Measurements from ENCODE around the gene S100A3. TPM values are rescaled to one million over a fixed set of nuclear protein-coding genes. Genes with fewer than 3 reads are reported as not detected.

The S100A3 gene
- total RNA-seq, 4 donors from 2014 or later: 0.69 to 6.0 (median 1.1) TPM; not detected in 1

DNA sequence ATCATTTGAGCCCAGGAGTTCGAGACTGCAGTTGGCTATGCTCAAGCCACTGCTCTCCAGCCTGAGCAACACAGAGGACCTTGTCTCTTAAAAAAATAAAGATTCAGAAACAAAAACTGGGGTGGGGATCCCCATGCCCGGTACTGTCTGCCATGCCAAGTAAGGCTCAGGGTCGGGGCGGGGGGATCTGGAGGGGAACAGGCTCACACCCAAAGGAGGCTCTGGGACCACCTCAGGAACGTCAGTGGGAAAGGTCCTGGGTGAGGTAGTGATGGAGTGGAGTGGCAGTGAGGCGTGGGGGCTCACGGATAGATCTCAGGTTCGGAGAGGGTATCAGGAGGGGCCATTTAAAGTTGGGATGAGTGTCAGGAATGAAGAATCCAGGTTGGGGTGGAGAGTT lies 2.7 kb downstream of the S100A3 start:
- Histone ChIP-seq H3K4me3 (peak overlapping the region in 1 of 2 donors; percentile 54), H3K9me3 (no peaks in the 10 kb centered on the region), H3K27me3 (no peaks in the 10 kb centered on the region), H3K4me1 (peaks cover 5 to 92% (median 72%) of the 10 kb centered on the region in 3 donors), H3K27ac (peak overlapping the region in 3 of 4 donors; percentile 79 to 90 (median 82)), H3K36me3 (no peaks in the 10 kb centered on the region)
- 75 to 88% methylated on average over 4 to 7 of the region's 8 CpGs for WGBS, 2 donors (ENCODE audit: low coverage in 1 of 2)
- ATAC-seq: no peak
- TF ChIP-seq POLR2AphosphoS5 (IDR thresholded peaks at IDR 0.05) (no peak), EP300 (IDR thresholded peaks at IDR 0.05) (no peak), POLR2A (IDR thresholded peaks at IDR 0.05) (no peak)
- TF ChIP-seq, protein P1, sequence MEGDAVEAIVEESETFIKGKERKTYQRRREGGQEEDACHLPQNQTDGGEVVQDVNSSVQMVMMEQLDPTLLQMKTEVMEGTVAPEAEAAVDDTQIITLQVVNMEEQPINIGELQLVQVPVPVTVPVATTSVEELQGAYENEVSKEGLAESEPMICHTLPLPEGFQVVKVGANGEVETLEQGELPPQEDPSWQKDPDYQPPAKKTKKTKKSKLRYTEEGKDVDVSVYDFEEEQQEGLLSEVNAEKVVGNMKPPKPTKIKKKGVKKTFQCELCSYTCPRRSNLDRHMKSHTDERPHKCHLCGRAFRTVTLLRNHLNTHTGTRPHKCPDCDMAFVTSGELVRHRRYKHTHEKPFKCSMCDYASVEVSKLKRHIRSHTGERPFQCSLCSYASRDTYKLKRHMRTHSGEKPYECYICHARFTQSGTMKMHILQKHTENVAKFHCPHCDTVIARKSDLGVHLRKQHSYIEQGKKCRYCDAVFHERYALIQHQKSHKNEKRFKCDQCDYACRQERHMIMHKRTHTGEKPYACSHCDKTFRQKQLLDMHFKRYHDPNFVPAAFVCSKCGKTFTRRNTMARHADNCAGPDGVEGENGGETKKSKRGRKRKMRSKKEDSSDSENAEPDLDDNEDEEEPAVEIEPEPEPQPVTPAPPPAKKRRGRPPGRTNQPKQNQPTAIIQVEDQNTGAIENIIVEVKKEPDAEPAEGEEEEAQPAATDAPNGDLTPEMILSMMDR (IDR thresholded peaks at IDR 0.05): no peak

DNA sequence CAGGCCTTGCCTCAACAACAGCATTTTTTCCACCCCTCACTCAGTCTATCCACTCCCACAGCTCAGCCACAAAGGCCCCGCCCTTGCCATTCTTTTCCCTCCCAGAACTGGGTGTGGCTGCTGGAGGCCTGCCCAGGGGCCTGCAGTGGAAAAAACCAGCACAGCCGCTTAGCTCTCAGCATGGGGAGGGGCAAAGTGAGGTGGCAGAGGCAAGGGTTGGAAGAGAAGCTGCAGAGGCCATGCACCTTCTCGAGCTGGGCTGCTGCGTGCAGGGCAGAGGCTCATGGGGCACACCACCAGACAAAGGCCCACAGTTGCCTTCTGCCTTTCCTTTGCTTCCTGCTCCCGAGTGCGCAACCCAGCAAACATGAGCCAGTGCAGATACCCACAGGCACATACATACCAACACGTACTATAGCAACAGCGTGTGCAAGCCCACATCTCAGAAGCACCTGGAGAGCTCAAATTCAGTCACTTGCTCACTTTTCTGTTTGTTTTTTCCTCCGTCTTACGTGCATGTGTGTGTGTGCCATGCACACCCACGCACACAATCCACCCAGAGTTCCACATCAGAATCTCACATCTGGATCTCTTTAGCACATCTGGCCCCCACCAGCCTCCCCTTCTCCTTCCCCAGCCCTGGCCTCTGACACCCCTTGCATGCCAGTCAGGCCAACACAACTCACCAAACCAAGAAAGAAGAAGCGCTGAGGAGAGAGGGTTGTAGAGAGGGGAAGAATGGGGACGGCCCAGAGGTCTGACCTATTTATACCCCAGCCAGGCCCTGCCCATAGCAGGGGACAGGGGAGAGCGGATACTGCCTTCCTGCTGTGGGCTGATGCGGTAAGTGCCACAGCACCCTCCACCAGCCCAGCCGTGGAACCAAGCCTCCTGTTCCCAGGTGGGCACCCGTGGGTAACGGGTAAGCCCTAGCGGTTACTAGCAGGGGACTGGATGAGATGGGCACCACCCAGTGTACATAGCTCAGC lies 3.7 kb downstream of the S100A3 start, which contains the start of gene S100A4:
Gene S100A4 (minus strand): TSS at position 740 of the 989 bp plus-strand sequence. CDS start 1,012 bp downstream, outside the sequence.
- 13 to 16% methylated on average over 9 to 11 of the region's 19 CpGs for WGBS, 2 donors (ENCODE audit: low coverage in 1 of 2)
- peak within 1 kb of the TSS; percentile 68 to 90 (median 80) for H3K27ac ChIP-seq
- no peaks in the 10 kb centered on the region for H3K9me3 ChIP-seq
- peaks cover 5 to 90% (median 72%) of the 10 kb centered on the region in 3 donors for H3K4me1 ChIP-seq
- TF ChIP-seq, protein P1 (IDR thresholded peaks at IDR 0.05): no peak
- peak; percentile 29 to 80 for TF ChIP-seq POLR2A (IDR thresholded peaks at IDR 0.05)
- TF ChIP-seq POLR2AphosphoS5 (IDR thresholded peaks at IDR 0.05): peak; percentile 53
- H3K4me3 ChIP-seq: peak within 1 kb of the TSS; percentile 26 to 54
- no peaks in the 10 kb centered on the region for H3K27me3 ChIP-seq
- ATAC-seq: peak; percentile 88
- H3K36me3 ChIP-seq: no peaks in the 10 kb centered on the region

DNA sequence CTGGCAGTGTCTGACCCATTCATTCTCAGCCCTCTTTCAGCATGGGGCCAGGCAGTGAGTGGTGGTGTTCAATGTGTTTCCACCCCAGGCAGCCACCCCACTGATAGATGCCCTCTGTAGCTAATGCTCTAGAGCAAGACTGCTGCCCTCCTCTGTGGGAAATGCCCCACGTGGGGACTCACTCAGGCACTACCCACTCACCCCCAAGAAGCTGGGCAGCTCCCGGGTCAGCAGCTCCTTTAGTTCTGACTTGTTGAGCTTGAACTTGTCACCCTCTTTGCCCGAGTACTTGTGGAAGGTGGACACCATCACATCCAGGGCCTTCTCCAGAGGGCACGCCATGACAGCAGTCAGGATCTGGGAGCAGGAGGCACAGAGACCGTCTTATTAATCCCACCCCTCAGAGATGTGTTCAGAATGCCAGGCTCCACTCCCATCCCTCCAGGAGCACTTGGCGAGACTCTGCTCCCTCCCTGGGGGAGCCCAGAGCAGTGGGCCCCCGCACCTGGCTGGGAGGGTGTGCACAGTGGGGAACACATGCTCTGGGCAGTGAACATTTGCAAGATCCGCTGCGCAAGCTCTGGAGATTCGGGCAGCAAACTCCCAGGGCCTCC lies 4.5 kb downstream of the S100A3 start:
- peak overlapping the region; percentile 30 to 90 (median 80) for H3K27ac ChIP-seq
- no peaks in the 10 kb centered on the region for H3K9me3 ChIP-seq
- H3K4me1 ChIP-seq: peaks cover 5 to 82% (median 68%) of the 10 kb centered on the region in 3 donors
- no peaks in the 10 kb centered on the region for H3K36me3 ChIP-seq
- 0 to 53% methylated on average over 1 to 3 of the region's 10 CpGs for WGBS, 2 donors (ENCODE audit: low coverage in 1 of 2)
- no peak for ATAC-seq
- H3K4me3 ChIP-seq: peak overlapping the region; percentile 11 to 54
- no peaks in the 10 kb centered on the region for H3K27me3 ChIP-seq
- TF ChIP-seq EP300 (IDR thresholded peaks at IDR 0.05): no peak
- TF ChIP-seq, protein P1 (IDR thresholded peaks at IDR 0.05): no peak
- TF ChIP-seq POLR2AphosphoS5 (IDR thresholded peaks at IDR 0.05): no peak
- TF ChIP-seq POLR2A (IDR thresholded peaks at IDR 0.05): no peak

DNA sequence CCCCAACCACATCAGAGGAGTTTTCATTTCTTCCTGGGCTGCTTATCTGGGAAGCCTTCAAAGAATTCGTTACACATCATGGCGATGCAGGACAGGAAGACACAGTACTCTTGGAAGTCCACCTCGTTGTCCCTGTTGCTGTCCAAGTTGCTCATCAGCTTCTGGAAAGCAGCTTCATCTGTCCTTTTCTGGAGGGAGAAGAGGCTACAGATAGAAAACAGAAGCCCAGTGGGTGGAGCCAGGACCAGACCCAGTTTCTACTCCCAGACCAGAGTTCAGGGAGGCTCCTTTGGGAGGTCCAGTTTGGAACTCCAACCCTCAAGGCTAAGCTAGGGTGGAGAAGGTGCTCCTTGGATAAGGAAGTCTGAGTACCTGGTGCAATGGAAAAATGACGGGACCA lies 5.3 kb downstream of the S100A3 start:
- 60 to 73% methylated on average over 1 to 3 of the region's 4 CpGs for WGBS, 2 donors (ENCODE audit: low coverage in 1 of 2)
- no peak for TF ChIP-seq EP300 (IDR thresholded peaks at IDR 0.05)
- no peak for TF ChIP-seq POLR2A (IDR thresholded peaks at IDR 0.05)
- TF ChIP-seq POLR2AphosphoS5 (IDR thresholded peaks at IDR 0.05): no peak
- TF ChIP-seq, protein P1 (IDR thresholded peaks at IDR 0.05): no peak
- Histone ChIP-seq H3K27me3 (no peaks in the 10 kb centered on the region), H3K9me3 (no peaks in the 10 kb centered on the region), H3K4me3 (peak overlapping the region in 1 of 2 donors; percentile 54), H3K4me1 (peaks cover 5 to 74% (median 60%) of the 10 kb centered on the region in 3 donors), H3K27ac (peak overlapping the region in 3 of 4 donors; percentile 79 to 90 (median 82)), H3K36me3 (no peaks in the 10 kb centered on the region)
- no peak for ATAC-seq

Data from gastroesophageal sphincter (tissue), 4 donors.